ENCODE measurements around the gene ITGB1.
"Not testable (repeated sequence)": the region's sequence is repeated elsewhere in the genome, so short reads cannot be mapped to it uniquely, and the experiment has no call there.

The ITGB1 gene

DNA sequence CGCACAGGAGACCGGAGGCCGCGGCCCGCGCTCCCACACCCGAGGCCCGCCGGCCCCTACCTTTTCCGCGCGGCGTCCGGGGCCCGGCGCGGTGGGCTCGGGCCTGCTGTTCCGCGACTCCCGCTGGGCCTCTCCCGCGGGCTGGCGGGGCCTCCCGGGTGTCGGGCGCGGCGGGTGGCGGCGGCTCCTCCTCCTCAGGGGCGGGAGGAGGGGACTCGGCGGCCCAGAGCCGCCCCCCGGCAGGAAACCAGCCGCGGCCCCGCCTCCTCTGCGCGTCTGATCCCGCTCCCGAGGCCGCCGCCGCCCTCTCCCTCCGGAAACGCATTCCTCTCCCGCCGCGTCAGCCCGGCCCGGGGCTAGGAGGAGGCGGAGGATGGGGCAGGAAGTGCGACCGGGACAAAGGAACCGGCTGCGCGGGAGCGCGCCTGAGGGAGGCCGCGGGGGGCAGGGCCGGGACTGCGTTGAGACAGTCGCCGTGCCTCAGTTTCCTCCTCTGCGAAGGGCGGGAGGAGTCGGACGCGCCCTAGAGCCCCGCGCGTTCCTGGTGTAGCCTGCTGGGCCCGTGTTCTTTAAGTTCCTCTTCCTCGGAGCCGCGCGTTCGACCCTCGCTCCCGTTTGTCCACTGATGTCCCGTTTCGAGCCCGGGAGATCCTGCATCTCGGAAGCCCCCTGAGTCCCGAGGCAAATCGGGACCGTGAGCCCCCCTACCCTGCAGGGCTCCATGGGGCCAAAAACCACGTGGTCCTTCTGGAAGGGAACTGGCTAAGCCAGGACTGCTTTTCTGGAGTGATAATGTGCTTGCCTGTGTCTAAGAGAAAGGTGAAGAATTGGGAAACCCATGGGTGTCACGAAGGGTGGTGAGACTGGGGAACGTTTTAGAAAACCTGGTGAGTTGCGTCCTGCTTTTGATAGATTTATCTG, at the start of gene ITGB1:
Gene ITGB1, minus strand, starts transcription at position 146 of the 921 bp plus-strand sequence. CDS start 22,672 bp downstream, outside the sequence.
- peak; percentile 76 to 81 for DNase-seq (ENCODE audit: low read depth in 2 of 2)

DNA sequence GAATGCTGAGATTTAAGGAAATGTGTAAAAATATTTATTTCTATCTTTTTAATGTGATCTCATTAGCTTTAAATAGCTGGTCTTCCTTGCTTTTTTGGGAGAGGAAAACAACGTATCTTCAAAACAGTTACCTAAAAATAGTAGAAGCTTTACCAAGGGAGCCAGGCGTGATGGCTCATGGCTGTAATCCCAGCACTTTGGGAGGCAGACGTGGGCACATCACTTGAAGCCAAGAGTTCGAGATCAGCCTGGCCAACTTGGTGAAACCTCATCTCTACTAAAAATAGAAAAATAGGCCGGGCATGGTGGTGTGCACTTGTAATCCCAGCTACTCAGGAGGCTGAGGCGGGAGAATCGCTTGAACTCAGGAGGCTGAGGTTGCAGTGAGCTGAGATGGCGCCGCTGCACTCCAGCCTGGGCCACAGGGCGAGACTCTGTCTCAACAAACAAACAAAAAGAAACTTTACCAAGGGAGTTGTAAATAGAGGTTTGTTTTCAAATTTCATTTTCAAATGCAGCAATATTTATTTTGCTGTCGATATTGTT, 48.4 kb upstream of the ITGB1 start:
- no peak for DNase-seq (ENCODE audit: low read depth in 2 of 2)

DNA sequence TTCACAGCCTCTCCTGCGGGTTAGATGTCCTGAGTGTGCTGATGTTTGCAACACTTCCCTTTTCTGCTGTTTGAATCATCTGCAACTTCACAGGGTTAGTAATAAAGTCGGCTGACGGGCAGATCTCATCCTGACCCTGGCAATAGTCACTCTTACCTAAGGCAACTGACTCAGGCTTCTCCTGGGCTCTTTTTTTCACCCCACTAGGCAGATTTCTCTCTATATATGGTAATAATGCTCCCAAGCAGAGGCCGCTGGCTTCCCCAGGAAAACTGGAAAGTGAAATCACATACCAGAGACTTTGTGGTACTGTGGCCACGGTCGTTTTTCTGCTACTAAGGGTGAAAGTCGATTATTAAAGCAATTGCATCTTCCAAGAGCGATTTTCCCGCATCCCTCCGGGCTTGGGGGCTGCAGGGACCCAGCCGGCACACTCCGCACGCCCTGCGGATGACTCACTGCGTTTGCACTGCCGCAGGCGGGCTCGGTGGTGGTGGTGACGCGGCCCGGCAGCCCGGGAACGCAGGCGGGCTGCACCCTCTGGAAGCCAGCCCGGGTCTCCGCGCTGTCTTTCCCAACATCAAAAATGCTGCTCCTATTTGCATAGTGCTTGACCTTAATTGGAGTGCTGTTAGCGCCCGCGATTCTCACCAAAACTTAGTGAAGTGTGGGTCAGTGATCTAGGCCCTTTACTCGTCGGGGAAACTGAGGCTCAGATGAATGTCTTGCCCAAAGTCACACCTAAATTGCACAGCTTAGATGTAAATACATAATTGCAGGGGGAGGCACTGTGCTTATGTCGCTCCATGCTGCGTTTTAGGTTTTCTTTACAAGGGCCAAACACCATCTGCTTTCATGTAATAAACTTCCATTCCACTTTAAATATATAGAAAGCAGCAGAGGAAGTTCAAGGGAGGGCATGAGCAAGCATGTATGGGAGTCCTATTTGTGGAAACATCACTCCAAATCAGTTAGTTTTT, 47.6 kb upstream of the ITGB1 start:
- peak in 1 of 2 donors; percentile 43 for DNase-seq (ENCODE audit: low read depth in 2 of 2)

GRCh38 chr10:33001908-33002492, 44.0 kb upstream of the ITGB1 start:
- DNase-seq (ENCODE audit: low read depth in 2 of 2): no peak

GRCh38 chr10:32998060-32998581, 40.1 kb upstream of the ITGB1 start:
- not testable (repeated sequence) for DNase-seq (ENCODE audit: low read depth in 2 of 2)

DNA sequence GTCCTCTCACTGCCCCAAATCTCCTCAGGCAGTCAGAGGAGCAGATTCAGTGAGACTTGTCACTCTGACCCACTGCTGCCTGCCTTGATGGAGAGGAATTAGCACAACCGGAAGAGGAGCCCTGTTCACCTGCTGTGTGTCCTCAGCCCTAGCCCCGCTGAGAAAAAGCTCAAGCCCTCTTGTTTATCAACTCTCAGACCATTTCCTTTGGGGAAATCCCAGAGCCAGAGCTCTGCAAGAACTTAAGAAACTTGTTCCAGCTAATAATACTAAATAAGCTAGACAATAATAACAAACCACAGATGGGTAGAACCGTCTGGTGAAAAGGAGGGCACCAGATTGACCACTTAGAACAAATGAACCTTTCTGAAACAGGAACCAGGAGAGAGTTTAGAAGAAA, 37.7 kb upstream of the ITGB1 start:
- no peak for DNase-seq (ENCODE audit: low read depth in 2 of 2)

- DNase-seq (ENCODE audit: low read depth in 2 of 2): no peak
Measured at GRCh38 chr10:32995066-32995622, 37.1 kb upstream of the ITGB1 start.

GRCh38 chr10:32994632-32995031, 36.6 kb upstream of the ITGB1 start:
- not testable (repeated sequence) for DNase-seq (ENCODE audit: low read depth in 2 of 2)

DNA sequence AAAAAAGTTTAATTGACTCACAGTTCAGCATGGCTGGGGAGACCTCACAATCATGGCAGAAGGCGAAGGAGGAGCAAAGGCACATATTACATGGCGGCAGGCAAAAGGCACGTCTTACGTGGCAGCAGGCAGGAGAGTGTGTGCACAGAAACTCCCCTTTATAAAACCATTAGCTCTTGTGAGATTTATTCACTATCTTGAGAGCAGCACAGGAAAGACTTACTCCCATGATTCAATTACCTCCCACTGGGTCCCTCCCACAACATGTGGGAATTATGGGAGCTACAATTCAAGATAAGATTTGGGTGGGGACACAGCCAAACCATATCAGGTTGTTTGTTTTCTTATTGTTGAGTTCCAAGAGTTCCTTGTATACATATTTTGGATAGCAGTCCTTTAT, 34.3 kb upstream of the ITGB1 start:
- not testable (repeated sequence) for DNase-seq (ENCODE audit: low read depth in 2 of 2)

DNA sequence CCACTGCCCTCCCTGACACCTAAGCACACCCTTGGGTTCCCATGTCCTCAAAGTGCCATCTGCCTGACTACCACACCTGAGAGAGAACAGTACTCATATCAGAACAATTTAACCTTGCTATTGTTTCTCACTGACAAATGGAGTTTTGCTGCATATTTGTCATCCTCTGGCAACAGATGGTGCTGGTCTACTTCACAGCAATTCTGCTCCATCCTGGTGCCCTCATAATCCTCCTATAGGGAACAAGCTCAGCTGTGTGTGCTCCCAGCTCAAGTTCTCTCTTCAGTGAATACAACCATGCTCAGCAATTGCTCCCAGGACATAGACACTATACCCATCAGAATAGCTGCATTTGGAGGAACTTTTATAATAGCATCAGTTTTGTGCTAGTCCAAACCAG, 32.8 kb upstream of the ITGB1 start:
- no peak for DNase-seq (ENCODE audit: low read depth in 2 of 2)

- DNase-seq (ENCODE audit: low read depth in 2 of 2): no peak
Measured at GRCh38 chr10:32988604-32989003, 30.6 kb upstream of the ITGB1 start.

- no peak for DNase-seq (ENCODE audit: low read depth in 2 of 2)
Measured at GRCh38 chr10:32987172-32987571, 29.1 kb upstream of the ITGB1 start.

GRCh38 chr10:32985775-32986350, 27.8 kb upstream of the ITGB1 start:
- DNase-seq (ENCODE audit: low read depth in 2 of 2): no peak

- DNase-seq (ENCODE audit: low read depth in 2 of 2): no peak
Measured at GRCh38 chr10:32985341-32985764, 27.3 kb upstream of the ITGB1 start.

- no peak for DNase-seq (ENCODE audit: low read depth in 2 of 2)
Measured at GRCh38 chr10:32984003-32984600, 26.1 kb upstream of the ITGB1 start.

- peak in 1 of 2 donors; percentile 36 for DNase-seq (ENCODE audit: low read depth in 2 of 2)
Measured at GRCh38 chr10:32982911-32983909, 25.2 kb upstream of the ITGB1 start.

- DNase-seq (ENCODE audit: low read depth in 2 of 2): no peak
Measured at GRCh38 chr10:32982293-32982709, 24.3 kb upstream of the ITGB1 start.

DNA sequence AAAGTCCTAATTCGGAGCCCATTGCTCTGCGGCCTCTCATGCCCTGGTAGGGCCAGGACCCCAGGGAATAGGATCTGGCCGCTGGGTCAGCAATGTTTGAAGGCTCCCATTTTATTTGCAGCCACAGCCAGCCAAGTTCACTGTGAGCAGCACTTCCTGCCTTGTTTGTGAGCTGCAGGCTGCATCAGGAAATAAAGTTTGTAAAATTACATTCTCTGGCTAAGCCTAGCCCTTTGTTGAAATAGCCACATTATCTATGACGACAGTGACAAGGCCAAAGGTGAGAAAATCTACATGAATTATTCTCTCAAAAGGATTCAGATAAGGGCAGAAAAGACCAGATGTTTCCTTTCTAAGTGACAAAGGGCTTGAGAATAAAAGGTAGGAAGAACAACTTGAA, 23.7 kb upstream of the ITGB1 start:
- DNase-seq (ENCODE audit: low read depth in 2 of 2): no peak

All from stimulated activated CD8-positive, alpha-beta memory T cell treated with anti-CD3 and anti-CD28 coated beads, Interleukin-15, amount 100 ng/mL, for 48 hours (primary cell).